Endodermal cell (in vitro differentiated cells): ENCODE measurements around the gene MKLN1. TPM values are rescaled to one million over a fixed set of nuclear protein-coding genes. Genes with fewer than 3 reads are reported as not detected.

Source experiments
- DNase-seq: peaks from one replicate; pipeline ENCODE4 v3.0.0-alpha.2; 2017
- H3K27ac ChIP-seq: 2 replicates; pipeline ENCODE4 v1.5.1; 2013; ENCODE audit warnings: mild to moderate bottlenecking, low read depth, low read length, moderate library complexity
- H3K27me3 ChIP-seq: 2 replicates; pipeline ENCODE4 v1.6.1; 2013; ENCODE audit warnings: mild to moderate bottlenecking, low read length, moderate library complexity; ENCODE audit not compliant: insufficient read depth, control insufficient read depth, poor library complexity, severe bottlenecking
- H3K36me3 ChIP-seq: 2 replicates; pipeline ENCODE4 v1.7.0; 2013; ENCODE audit warnings: mild to moderate bottlenecking, low read length, moderate library complexity; ENCODE audit not compliant: control insufficient read depth, insufficient read depth
- H3K4me1 ChIP-seq: one replicate; pipeline ENCODE4 v1.7.0; 2013; ENCODE audit warnings: low read length; ENCODE audit not compliant: control insufficient read depth, insufficient read depth
- H3K4me3 ChIP-seq: 2 replicates; pipeline ENCODE4 v1.5.1; 2013; ENCODE audit warnings: mild to moderate bottlenecking, low read length, moderate library complexity
- H3K9ac ChIP-seq: 2 replicates; pipeline ENCODE4 v1.6.1; 2013; ENCODE audit warnings: mild to moderate bottlenecking, low read length, moderate library complexity; ENCODE audit not compliant: poor library complexity, severe bottlenecking; ENCODE audit errors: extremely low read depth
- H3K9me3 ChIP-seq: 2 replicates; pipeline ENCODE4 v1.6.1; 2013; ENCODE audit warnings: mild to moderate bottlenecking, low read length, moderate library complexity; ENCODE audit not compliant: control insufficient read depth
- H3K27ac Mint-ChIP-seq: 2 replicates; pipeline ENCODE4 v1.8.0; 2020; ENCODE audit warnings: mixed read lengths
- H3K27me3 Mint-ChIP-seq: 2 replicates; pipeline ENCODE4 v1.8.0; 2021; ENCODE audit warnings: mild to moderate bottlenecking, mixed read lengths; ENCODE audit not compliant: insufficient read depth
- H3K36me3 Mint-ChIP-seq: 2 replicates; pipeline ENCODE4 v1.8.0; 2020; ENCODE audit warnings: low read depth, mixed read lengths
- H3K4me1 Mint-ChIP-seq: 2 replicates; pipeline ENCODE4 v1.8.0; 2020; ENCODE audit warnings: mixed read lengths
- H3K4me3 Mint-ChIP-seq: 2 replicates; pipeline ENCODE4 v1.8.0; 2020; ENCODE audit warnings: mild to moderate bottlenecking, moderate library complexity, mixed read lengths
- H3K9me3 Mint-ChIP-seq: 2 replicates; pipeline ENCODE4 v1.8.0; 2020; ENCODE audit warnings: mild to moderate bottlenecking, mixed read lengths
- WGBS, 2 experiments: methylation state at CpG; one replicate each; pipeline versions ENCODE4 v1.1.5 to v1.1.7; 2013; ENCODE audit warnings: missing lambda C conversion rate in 2 of 2, mixed read lengths in 1 of 2; ENCODE audit not compliant: insufficient coverage in 1 of 2, insufficient read length in 1 of 2; 5-methylcytosine and 5-hydroxymethylcytosine counted together
- total RNA-seq, 2 donors: library from RNA; stranded (reverse); fragmentation: NEBNext Ultra II Directional in 1 of 2; extraction: Animal tissue kit (Norgen Biotek cat#: 25700) in 1 of 2; gene quantifications; 2 replicates in 1 of 2; 3 replicates in 1 of 2; pipeline ENCODE4 v1.2.1, GENCODE V29; 2021
- TF ChIP-seq, protein P1 (sequence below): fragments of 200-600 bp; sonication (generic); conservative IDR thresholded peaks from 2 replicates; pipeline ENCODE4 v1.5.0; 2021; ENCODE audit warnings: antibody characterized with exemption, mild to moderate bottlenecking

MKLN1 gene
- total RNA-seq, 2 donors from 2014 or later: 69.3 to 71.8 TPM

DNA sequence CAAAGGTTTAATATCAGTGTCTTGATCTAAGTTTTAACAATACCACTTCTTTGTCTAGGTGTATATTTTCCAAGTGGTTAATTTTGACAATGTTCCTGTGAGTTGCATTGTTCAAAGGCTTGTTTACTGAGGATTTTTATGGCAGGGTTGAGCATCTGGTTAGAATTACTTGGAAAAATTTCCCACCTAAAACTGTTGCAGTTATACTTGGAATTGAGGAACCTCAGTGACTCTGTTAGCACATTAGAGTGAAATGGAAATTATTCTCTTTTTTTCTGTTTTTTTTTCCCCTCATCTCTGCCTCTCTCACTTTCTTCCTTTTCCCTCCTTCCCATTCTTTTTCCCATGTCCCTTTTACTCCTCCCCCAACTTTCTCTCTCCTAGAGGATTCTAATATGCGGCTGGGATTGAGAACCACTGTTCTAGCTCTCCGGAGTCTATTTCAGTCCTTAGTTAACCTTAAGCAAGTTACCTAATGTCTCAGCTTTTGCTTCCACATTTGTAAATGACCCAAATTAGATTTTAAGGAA, 121.8 kb downstream of the MKLN1 start:
- Histone ChIP-seq H3K27me3 (no peaks in the 10 kb centered on the region), H3K27ac (no peak overlapping the region), H3K36me3 (peaks cover 73% of the 10 kb centered on the region), H3K4me3 (no peak overlapping the region), H3K9me3 (no peaks in the 10 kb centered on the region), H3K4me1 (no peaks in the 10 kb centered on the region), H3K9ac (no peak overlapping the region)
- Mint-ChIP-seq H3K27ac (no peak overlapping the region), H3K27me3 (no peaks in the 10 kb centered on the region), H3K4me1 (no peaks in the 10 kb centered on the region), H3K9me3 (no peaks in the 10 kb centered on the region), H3K36me3 (peaks cover 35% of the 10 kb centered on the region), H3K4me3 (no peak overlapping the region)
- DNase-seq: no peak
- TF ChIP-seq, protein P1, sequence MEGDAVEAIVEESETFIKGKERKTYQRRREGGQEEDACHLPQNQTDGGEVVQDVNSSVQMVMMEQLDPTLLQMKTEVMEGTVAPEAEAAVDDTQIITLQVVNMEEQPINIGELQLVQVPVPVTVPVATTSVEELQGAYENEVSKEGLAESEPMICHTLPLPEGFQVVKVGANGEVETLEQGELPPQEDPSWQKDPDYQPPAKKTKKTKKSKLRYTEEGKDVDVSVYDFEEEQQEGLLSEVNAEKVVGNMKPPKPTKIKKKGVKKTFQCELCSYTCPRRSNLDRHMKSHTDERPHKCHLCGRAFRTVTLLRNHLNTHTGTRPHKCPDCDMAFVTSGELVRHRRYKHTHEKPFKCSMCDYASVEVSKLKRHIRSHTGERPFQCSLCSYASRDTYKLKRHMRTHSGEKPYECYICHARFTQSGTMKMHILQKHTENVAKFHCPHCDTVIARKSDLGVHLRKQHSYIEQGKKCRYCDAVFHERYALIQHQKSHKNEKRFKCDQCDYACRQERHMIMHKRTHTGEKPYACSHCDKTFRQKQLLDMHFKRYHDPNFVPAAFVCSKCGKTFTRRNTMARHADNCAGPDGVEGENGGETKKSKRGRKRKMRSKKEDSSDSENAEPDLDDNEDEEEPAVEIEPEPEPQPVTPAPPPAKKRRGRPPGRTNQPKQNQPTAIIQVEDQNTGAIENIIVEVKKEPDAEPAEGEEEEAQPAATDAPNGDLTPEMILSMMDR: no peak
- WGBS, 2 experiments: 92 to 100% methylated on average over 2 of the region's 2 CpGs

- H3K27ac ChIP-seq: no peak overlapping the region
- no peak overlapping the region for H3K27ac Mint-ChIP-seq
- no peaks in the 10 kb centered on the region for H3K27me3 Mint-ChIP-seq
- H3K36me3 ChIP-seq: peaks cover 52% of the 10 kb centered on the region
- TF ChIP-seq, protein P1: no peak
- DNase-seq: no peak
- no peaks in the 10 kb centered on the region for H3K9me3 ChIP-seq
- WGBS, 2 experiments: 94 to 100% methylated on average over 1 of the region's 1 CpG
- H3K27me3 ChIP-seq: no peaks in the 10 kb centered on the region
- peaks cover 4% of the 10 kb centered on the region for H3K4me1 Mint-ChIP-seq
- H3K36me3 Mint-ChIP-seq: peaks cover 29% of the 10 kb centered on the region
- H3K4me3 ChIP-seq: no peak overlapping the region
- no peak overlapping the region for H3K4me3 Mint-ChIP-seq
- H3K9me3 Mint-ChIP-seq: no peaks in the 10 kb centered on the region
- H3K4me1 ChIP-seq: no peaks in the 10 kb centered on the region
- H3K9ac ChIP-seq: no peak overlapping the region
Observed at GRCh38 chr7:131454498-131454897, 126.8 kb downstream of the MKLN1 start.

- DNase-seq: no peak
- peaks cover 30% of the 10 kb centered on the region for H3K36me3 Mint-ChIP-seq
- H3K4me3 Mint-ChIP-seq: no peak overlapping the region
- H3K27ac Mint-ChIP-seq: no peak overlapping the region
- WGBS, 2 experiments: no CpG with 5 or more reads among the region's 2 CpGs
- H3K27me3 Mint-ChIP-seq: no peaks in the 10 kb centered on the region
- Histone ChIP-seq H3K36me3 (peaks cover 49% of the 10 kb centered on the region), H3K9me3 (no peaks in the 10 kb centered on the region), H3K27ac (no peak overlapping the region), H3K4me3 (no peak overlapping the region), H3K9ac (no peak overlapping the region), H3K4me1 (no peaks in the 10 kb centered on the region), H3K27me3 (no peaks in the 10 kb centered on the region)
- H3K9me3 Mint-ChIP-seq: no peaks in the 10 kb centered on the region
- peaks cover 4% of the 10 kb centered on the region for H3K4me1 Mint-ChIP-seq
- TF ChIP-seq, protein P1: no peak
Observed at GRCh38 chr7:131455001-131455400, 127.3 kb downstream of the MKLN1 start.
